A549 treated with GW870086 at 1 μM for 4 hours (cell line): Measurements from ENCODE around the gene BCL11B. TPM values are rescaled to one million over a fixed set of nuclear protein-coding genes. Genes with fewer than 3 reads are reported as not detected.

ENCODE experiments used
- total RNA-seq: library from RNA; stranded (reverse); fragments of 200-300 nt; extraction: Qiagen RNA extraction; gene quantifications from 5 replicates; pipeline ENCODE4 v1.2.3, GENCODE V29; 2022; ENCODE audit warnings: low read depth

The BCL11B gene
- total RNA-seq = 0.29 to 0.42 TPM (median 0.34 TPM) in 5 replicates

DNA sequence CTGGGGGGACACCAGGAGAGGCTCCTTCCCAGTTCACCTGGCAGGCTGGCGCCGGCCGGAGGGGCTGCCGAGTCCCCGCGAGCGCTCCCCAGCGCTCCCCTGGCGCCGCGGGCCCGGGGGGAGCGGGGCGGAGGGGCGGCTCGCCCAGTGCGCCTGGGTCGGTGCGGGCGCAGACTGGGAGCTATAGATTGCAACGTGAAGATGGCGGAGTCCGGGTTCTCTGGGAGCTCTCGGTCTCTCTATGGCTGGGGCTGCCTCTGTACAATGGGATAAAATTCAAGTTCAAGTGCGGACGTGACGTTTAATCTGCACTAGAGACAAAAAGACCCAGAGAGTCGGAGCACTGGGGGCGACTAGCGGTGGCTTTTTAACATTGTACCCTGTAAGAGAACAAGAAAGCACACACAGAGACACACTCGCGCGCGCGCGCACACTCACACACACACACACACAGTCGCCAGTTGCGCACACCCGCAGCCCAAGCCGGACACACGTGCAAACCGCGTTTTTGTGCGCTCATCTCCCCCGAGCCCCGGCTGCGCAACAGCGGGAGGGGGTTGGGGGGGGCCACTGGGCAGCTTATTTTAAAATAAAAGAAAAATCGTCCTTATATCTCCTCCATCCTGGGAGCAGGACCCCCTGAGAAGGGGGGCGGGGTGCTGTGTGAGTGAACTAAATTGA is at the start of gene BCL11B:
Gene BCL11B (minus strand): TSS at position 247 of the 681 bp plus-strand sequence. CDS start 979 bp downstream, outside the sequence.

Other genes starting within 250 kb of the BCL11B start
- 43.3 to 48.9 TPM (median 48.2 TPM) in 5 replicates for gene SETD3, start 208.7 kb upstream of the BCL11B start, total RNA-seq
- 47.1 to 54.6 TPM (median 50.9 TPM) in 5 replicates for gene CCNK, start 209.2 kb upstream of the BCL11B start, total RNA-seq